Measurements from ENCODE around the gene SOCS7. TPM values are rescaled to one million over a fixed set of nuclear protein-coding genes. Genes with fewer than 3 reads are reported as not detected.

Gene SOCS7
- total and polyA plus RNA-seq, 2 donors (not counting 1 experiment from before 2014, with no cell fraction given) = 4.8 to 9.4 TPM

DNA sequence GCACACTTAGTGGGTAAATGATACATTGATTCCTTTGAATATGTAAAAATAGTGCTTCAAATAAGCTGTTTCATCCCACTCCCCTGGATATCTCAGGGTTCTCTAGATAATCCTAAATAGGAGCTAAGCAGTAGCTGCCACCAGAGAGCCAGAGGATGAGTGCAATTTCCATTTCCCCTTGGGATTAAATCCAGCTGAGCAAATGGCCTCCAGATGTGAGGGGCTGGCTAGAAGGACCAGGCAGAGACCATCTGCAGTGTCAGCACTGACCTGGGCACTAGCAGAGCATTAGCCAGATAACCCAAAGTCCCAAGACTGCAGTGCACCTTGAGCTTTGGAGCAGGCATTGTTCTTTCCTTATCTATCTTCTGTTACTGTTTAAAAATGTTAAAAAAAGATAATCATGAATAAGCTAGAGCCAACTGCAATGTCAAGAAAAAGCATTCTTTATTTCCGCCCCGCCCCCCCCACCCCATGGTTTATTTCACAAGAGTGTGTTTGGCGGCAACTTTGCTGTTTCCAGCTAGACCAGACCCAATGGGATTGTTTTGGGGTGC, 27.4 kb upstream of the SOCS7 start:
- H3K27ac ChIP-seq (ENCODE audit: insufficient read depth, low read length) = no peak overlapping the region

DNA sequence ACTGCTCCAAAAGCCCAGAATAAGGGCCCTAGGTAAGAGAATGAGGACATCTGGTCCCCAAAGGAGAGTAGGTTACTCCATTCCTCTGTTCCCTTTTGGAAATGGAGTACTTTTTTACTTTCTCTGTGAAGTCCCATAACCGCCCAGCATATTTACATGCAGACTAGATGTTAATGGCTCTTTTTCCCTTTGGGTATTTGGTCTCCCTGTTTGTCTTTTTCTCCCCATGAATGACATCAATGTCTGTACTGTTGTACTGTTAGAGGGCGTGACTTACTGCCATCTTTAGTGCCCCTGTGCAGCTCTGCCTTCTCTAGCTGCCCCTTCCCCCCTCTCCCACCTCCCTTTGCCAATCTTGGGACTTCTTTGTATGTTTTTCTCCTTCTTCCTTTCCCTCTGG, 26.9 kb upstream of the SOCS7 start:
- Histone ChIP-seq H3K4me1 (ENCODE audit: control insufficient read depth, extremely low read depth, insufficient read depth, low read length) (peaks cover 7% of the 10 kb centered on the region), H3K79me2 (ENCODE audit: control insufficient read depth, insufficient read depth, low read length) (no peaks in the 10 kb centered on the region), H2AFZ (ENCODE audit: low read length) (no peak overlapping the region), H3K9ac (ENCODE audit: insufficient read depth, low read length) (no peak overlapping the region), H3K4me2 (ENCODE audit: extremely low read depth, insufficient read depth, low read length) (no peak overlapping the region), H4K20me1 (ENCODE audit: control insufficient read depth, extremely low read depth, insufficient read depth, low read length) (no peaks in the 10 kb centered on the region), H3K27ac (ENCODE audit: insufficient read depth, low read length) (no peak overlapping the region), H3K4me3 (replicated peaks in 1 of 4; ENCODE audit: control extremely low read depth in 1 of 4, insufficient read depth in 1 of 4, low read depth in 3 of 4, low read length in 4 of 4) (no peak overlapping the region), H3K27me3 (ENCODE audit: control insufficient read depth, insufficient read depth, low read length) (peaks cover 7% of the 10 kb centered on the region), H3K36me3 (ENCODE audit: control insufficient read depth, insufficient read depth, low read length) (peaks cover 1% of the 10 kb centered on the region), H3K9me3 (ENCODE audit: control insufficient read depth, insufficient read depth, low read depth, low read length) (no peaks in the 10 kb centered on the region)
- no peak for DNase-seq (ENCODE audit: low read depth in 2 of 2)
- TF ChIP-seq, protein P1, sequence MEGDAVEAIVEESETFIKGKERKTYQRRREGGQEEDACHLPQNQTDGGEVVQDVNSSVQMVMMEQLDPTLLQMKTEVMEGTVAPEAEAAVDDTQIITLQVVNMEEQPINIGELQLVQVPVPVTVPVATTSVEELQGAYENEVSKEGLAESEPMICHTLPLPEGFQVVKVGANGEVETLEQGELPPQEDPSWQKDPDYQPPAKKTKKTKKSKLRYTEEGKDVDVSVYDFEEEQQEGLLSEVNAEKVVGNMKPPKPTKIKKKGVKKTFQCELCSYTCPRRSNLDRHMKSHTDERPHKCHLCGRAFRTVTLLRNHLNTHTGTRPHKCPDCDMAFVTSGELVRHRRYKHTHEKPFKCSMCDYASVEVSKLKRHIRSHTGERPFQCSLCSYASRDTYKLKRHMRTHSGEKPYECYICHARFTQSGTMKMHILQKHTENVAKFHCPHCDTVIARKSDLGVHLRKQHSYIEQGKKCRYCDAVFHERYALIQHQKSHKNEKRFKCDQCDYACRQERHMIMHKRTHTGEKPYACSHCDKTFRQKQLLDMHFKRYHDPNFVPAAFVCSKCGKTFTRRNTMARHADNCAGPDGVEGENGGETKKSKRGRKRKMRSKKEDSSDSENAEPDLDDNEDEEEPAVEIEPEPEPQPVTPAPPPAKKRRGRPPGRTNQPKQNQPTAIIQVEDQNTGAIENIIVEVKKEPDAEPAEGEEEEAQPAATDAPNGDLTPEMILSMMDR (conservative IDR thresholded peaks at IDR 0.05 in 1 of 2, IDR thresholded peaks at IDR 0.05 in 1 of 2; ENCODE audit: low read depth in 1 of 2, low read length in 2 of 2) = no peak
- no peak for TF ChIP-seq EZH2 (IDR thresholded peaks at IDR 0.05; ENCODE audit: low read length, missing control alignments)

More for the DNA sequence above, 27.4 kb upstream of the SOCS7 start:
- peaks cover 7% of the 10 kb centered on the region for H3K4me1 ChIP-seq (ENCODE audit: control insufficient read depth, extremely low read depth, insufficient read depth, low read length)
- TF ChIP-seq, protein P1 (conservative IDR thresholded peaks at IDR 0.05 in 1 of 2, IDR thresholded peaks at IDR 0.05 in 1 of 2; ENCODE audit: low read depth in 1 of 2, low read length in 2 of 2) = no peak
- H3K79me2 ChIP-seq (ENCODE audit: control insufficient read depth, insufficient read depth, low read length) = no peaks in the 10 kb centered on the region
- H3K4me3 ChIP-seq (replicated peaks in 1 of 4; ENCODE audit: control extremely low read depth in 1 of 4, insufficient read depth in 1 of 4, low read depth in 3 of 4, low read length in 4 of 4) = no peak overlapping the region
- H4K20me1 ChIP-seq (ENCODE audit: control insufficient read depth, extremely low read depth, insufficient read depth, low read length) = no peaks in the 10 kb centered on the region
- peak in 1 of 2 donors; percentile 27 for DNase-seq (ENCODE audit: low read depth in 2 of 2)
- no peak overlapping the region for H3K9ac ChIP-seq (ENCODE audit: insufficient read depth, low read length)
- no peak overlapping the region for H3K4me2 ChIP-seq (ENCODE audit: extremely low read depth, insufficient read depth, low read length)
- peaks cover 1% of the 10 kb centered on the region for H3K36me3 ChIP-seq (ENCODE audit: control insufficient read depth, insufficient read depth, low read length)
- peaks cover 7% of the 10 kb centered on the region for H3K27me3 ChIP-seq (ENCODE audit: control insufficient read depth, insufficient read depth, low read length)
- no peaks in the 10 kb centered on the region for H3K9me3 ChIP-seq (ENCODE audit: control insufficient read depth, insufficient read depth, low read depth, low read length)
- no peak overlapping the region for H2AFZ ChIP-seq (ENCODE audit: low read length)

DNA sequence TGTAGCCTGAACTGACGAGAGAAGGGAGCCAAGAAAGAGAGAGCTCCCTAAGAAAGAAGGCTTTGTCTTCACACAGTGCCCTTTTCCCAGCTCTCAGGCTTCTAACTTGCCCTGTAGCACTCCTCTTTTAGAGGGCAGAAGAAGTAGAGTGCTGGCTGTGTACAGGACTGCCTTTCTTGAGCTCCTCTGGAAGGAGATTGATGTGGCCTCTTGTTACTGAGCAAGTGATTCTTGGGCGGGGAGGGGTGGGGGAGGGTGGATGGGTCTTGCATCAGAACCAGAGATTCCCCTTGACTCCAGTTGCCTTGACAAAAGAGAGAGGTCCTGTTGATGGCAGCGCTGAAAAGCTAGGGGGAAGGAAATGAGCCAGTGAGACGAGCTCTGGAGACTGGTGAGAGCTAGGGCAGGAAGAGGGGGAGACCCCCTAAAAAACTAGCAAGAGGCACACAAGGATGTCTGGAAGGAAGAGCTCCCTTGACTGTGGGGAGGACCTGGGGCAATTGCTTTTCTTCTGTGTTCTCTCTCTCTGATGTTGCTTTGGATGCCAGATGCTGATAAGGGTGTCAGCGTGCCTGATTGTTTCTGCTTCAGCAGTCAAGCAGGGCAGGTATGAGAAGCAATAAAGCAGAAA, 26.3 kb upstream of the SOCS7 start:
- Histone ChIP-seq H3K4me1 (ENCODE audit: control insufficient read depth, extremely low read depth, insufficient read depth, low read length) (peaks cover 7% of the 10 kb centered on the region), H4K20me1 (ENCODE audit: control insufficient read depth, extremely low read depth, insufficient read depth, low read length) (no peaks in the 10 kb centered on the region), H2AFZ (ENCODE audit: low read length) (no peak overlapping the region), H3K9ac (ENCODE audit: insufficient read depth, low read length) (no peak overlapping the region), H3K4me3 (replicated peaks in 1 of 4; ENCODE audit: control extremely low read depth in 1 of 4, insufficient read depth in 1 of 4, low read depth in 3 of 4, low read length in 4 of 4) (no peak overlapping the region), H3K27ac (ENCODE audit: insufficient read depth, low read length) (no peak overlapping the region), H3K79me2 (ENCODE audit: control insufficient read depth, insufficient read depth, low read length) (no peaks in the 10 kb centered on the region), H3K9me3 (ENCODE audit: control insufficient read depth, insufficient read depth, low read depth, low read length) (no peaks in the 10 kb centered on the region), H3K4me2 (ENCODE audit: extremely low read depth, insufficient read depth, low read length) (no peak overlapping the region), H3K36me3 (ENCODE audit: control insufficient read depth, insufficient read depth, low read length) (peaks cover 1% of the 10 kb centered on the region), H3K27me3 (ENCODE audit: control insufficient read depth, insufficient read depth, low read length) (peaks cover 7% of the 10 kb centered on the region)
- peak in 1 of 2 donors; percentile 39 for DNase-seq (ENCODE audit: low read depth in 2 of 2)
- TF ChIP-seq EZH2 (IDR thresholded peaks at IDR 0.05; ENCODE audit: low read length, missing control alignments) = no peak
- TF ChIP-seq, protein P1 (conservative IDR thresholded peaks at IDR 0.05 in 1 of 2, IDR thresholded peaks at IDR 0.05 in 1 of 2; ENCODE audit: low read depth in 1 of 2, low read length in 2 of 2) = no peak
